ENCODE results near the gene CDV3. TPM values are rescaled to one million over a fixed set of nuclear protein-coding genes. Genes with fewer than 3 reads are reported as not detected.
"Not testable (repeated sequence)": the region's sequence is repeated elsewhere in the genome, so short reads cannot be mapped to it uniquely, and the experiment has no call there.

The CDV3 gene, protein sequence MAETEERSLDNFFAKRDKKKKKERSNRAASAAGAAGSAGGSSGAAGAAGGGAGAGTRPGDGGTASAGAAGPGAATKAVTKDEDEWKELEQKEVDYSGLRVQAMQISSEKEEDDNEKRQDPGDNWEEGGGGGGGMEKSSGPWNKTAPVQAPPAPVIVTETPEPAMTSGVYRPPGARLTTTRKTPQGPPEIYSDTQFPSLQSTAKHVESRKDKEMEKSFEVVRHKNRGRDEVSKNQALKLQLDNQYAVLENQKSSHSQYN
- polyA plus RNA-seq (2012; ENCODE audit: missing spikeins): 133 TPM

DNA sequence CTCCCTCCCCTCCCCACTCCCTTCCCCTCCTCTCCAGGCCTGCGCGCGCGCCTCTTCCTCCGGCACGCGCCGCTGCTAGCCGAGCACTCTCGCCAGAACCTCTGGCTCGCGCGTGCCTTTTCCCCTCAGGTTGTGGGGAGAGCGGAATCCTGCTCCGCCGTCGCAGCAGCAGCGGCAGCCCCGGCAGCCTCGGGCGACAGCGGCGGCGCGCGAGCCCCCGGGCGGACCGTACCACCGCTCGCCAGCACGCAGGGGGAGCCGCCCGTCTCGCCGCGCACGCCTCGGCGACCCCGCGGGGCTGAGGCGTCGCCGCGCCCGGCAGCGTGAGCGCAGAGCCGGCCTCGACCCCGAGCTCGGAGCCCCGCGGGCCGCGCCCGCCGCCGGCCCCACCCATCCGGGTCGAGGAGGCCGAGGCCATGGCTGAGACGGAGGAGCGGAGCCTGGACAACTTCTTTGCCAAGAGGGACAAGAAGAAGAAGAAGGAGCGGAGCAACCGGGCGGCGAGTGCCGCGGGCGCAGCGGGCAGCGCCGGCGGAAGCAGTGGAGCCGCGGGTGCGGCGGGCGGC, at the start of gene CDV3:
CDV3 (plus strand) TSS at position 58 of the 566 bp plus-strand sequence; CDS start at position 417, 359 bp downstream.
- no peak for DNase-seq (ENCODE audit: insufficient read length)
- TF ChIP-seq POLR2AphosphoS5 (IDR thresholded peaks at IDR 0.05; ENCODE audit: low read depth, low read length): no peak
- TF ChIP-seq TAF1 (IDR thresholded peaks at IDR 0.05; ENCODE audit: borderline replicate concordance, low read depth, low read length): peak; percentile 52; the same call in 1 of the 2 replicates
- TF ChIP-seq POLR2A (IDR thresholded peaks at IDR 0.05; ENCODE audit: low read depth, low read length): peak; percentile 52; the same call in 1 of the 2 replicates
- no peak for FAIRE-seq

GRCh38 chr3:133523758-133524157, 49.7 kb upstream of the CDV3 start:
- DNase-seq (ENCODE audit: insufficient read length): not testable (repeated sequence)
- peak; percentile 82 for FAIRE-seq

- no peak for FAIRE-seq
- no peak for TF ChIP-seq POLR2A (IDR thresholded peaks at IDR 0.05; ENCODE audit: low read depth, low read length)
- no peak for TF ChIP-seq POLR2AphosphoS5 (IDR thresholded peaks at IDR 0.05; ENCODE audit: low read depth, low read length)
- no peak for TF ChIP-seq TAF1 (IDR thresholded peaks at IDR 0.05; ENCODE audit: borderline replicate concordance, low read depth, low read length)
- no peak for DNase-seq (ENCODE audit: insufficient read length)
These were observed 48.1 kb upstream of the CDV3 start for GRCh38 chr3:133525435-133525834.

DNA sequence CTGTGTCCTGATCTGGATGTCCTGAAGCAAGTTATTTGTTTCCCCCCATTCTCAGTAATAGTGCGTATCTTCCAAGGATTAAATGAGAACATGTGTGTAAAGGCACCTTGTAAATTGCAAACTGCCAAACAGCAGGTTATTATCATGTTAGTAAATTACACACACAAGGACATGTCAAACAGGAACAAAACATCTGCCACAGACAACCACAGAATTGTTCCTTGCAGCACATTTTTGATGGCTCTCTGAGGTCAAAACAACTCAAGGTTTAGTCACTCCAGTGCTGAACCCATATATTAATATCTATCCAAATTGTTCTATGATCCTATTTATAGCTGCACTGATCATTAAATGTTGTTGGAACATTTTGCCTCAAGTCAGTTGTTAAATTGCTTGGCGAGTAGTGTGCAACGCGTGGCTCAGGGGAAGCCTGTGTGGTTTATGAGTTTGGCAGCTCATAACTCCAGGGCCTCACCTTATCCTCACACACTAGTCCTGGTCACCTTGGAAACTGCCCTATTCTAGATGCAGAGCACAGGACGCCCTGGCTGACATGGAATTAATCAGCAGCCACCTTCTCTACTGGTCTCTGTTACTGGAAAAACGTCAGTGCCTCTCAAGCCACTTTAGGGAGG, 46.3 kb upstream of the CDV3 start:
- DNase-seq (ENCODE audit: insufficient read length) (no peak), FAIRE-seq (peak; percentile 42)
- no peak for TF ChIP-seq TAF1 (IDR thresholded peaks at IDR 0.05; ENCODE audit: borderline replicate concordance, low read depth, low read length)

DNA sequence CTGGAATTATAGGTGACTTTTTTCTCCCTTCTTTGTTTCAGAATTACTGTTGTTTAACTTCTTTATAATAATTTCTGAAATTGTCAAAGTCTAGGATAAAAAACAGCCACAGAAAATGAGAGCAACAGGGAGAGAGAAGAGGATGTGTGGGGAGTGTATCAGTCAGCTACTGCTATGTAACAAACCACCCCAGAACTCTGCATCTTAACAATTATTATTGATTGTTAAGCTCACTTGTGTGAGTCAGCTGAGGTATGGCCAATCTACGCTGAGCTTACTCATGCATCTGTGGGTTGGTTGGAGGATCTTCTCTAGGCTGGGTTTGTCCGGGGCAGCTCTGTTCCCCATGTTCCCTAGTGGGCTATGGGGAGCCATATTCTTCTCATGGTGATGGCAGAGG, 43.7 kb upstream of the CDV3 start:
- TF ChIP-seq POLR2A (IDR thresholded peaks at IDR 0.05; ENCODE audit: low read depth, low read length): no peak
- TF ChIP-seq POLR2AphosphoS5 (IDR thresholded peaks at IDR 0.05; ENCODE audit: low read depth, low read length): no peak
- no peak for TF ChIP-seq TAF1 (IDR thresholded peaks at IDR 0.05; ENCODE audit: borderline replicate concordance, low read depth, low read length)
- FAIRE-seq: no peak
- DNase-seq (ENCODE audit: insufficient read length): no peak

GRCh38 chr3:133531981-133532380, 41.5 kb upstream of the CDV3 start:
- FAIRE-seq: no peak
- DNase-seq (ENCODE audit: insufficient read length): no peak
- TF ChIP-seq POLR2AphosphoS5 (IDR thresholded peaks at IDR 0.05; ENCODE audit: low read depth, low read length) (no peak), TAF1 (IDR thresholded peaks at IDR 0.05; ENCODE audit: borderline replicate concordance, low read depth, low read length) (no peak), POLR2A (IDR thresholded peaks at IDR 0.05; ENCODE audit: low read depth, low read length) (no peak)

GRCh38 chr3:133532951-133533350, 40.5 kb upstream of the CDV3 start:
- FAIRE-seq (no peak), DNase-seq (ENCODE audit: insufficient read length) (no peak)
- no peak for TF ChIP-seq TAF1 (IDR thresholded peaks at IDR 0.05; ENCODE audit: borderline replicate concordance, low read depth, low read length)
- TF ChIP-seq POLR2AphosphoS5 (IDR thresholded peaks at IDR 0.05; ENCODE audit: low read depth, low read length): no peak
- TF ChIP-seq POLR2A (IDR thresholded peaks at IDR 0.05; ENCODE audit: low read depth, low read length): no peak

DNA sequence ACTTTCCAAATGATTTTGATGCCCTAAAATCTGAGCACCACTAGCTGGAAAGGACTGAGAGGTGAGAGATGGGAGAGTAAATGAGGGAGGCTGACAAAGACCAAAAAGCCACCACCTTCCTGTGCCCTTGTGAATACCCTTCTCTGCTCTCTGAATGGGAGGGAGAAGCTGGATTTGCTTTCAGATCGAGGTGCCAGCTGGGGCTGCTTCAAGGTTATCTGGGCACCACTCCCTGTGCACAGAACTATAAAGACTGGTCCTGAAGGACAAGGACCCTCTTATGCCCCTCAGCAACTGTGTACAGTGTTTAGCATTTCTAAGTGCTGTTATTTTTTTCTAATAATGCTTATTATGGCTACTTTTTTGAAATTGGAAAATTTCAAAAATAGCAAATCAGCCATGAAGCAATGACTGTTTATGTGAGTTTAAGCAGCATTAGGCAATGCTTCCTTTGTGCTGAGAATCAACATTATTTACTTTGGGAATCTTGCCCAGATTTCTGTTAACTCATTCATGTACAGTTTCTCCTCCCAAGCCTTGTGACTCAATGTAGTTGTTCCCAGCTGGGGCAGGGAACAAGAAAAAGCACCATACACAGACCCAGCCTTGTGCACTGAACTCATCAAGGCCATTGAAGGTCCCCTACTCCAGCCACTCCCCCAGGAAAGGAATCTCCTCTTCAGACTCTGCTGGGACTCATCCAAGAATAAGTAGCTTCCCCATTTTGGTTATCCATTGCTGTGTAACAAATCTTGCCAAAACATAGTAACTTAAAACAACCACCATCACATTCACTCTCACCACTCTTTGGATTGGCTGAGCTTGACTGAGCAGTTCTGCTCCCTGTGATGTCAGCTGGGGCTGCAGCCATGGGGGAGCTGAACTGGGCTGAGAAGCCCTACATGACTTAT, 37.3 kb upstream of the CDV3 start:
- DNase-seq (ENCODE audit: insufficient read length): no peak
- TF ChIP-seq POLR2AphosphoS5 (IDR thresholded peaks at IDR 0.05; ENCODE audit: low read depth, low read length): no peak
- no peak for TF ChIP-seq TAF1 (IDR thresholded peaks at IDR 0.05; ENCODE audit: borderline replicate concordance, low read depth, low read length)
- no peak for FAIRE-seq

- not testable (repeated sequence) for FAIRE-seq; DNase-seq (ENCODE audit: insufficient read length)
These were observed 36.4 kb upstream of the CDV3 start for GRCh38 chr3:133537131-133537530.

DNA sequence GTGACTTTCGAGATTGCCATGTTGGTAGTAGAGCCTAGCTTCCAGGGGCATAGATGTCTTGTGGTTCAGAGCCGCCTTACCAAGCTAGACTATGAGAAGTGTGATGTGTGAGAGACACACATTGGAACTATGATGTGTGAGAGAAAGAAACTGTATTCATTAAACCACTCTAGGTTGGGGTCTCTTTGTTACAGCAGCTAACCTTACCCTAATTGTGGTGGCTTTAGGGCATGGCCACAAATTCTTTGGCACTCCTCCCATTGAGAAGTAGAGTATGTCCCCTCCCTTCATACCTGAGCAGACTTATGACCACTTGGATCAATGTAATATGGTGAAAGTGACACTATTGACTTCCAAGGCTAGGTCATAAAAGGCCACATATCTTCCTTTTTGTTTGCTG, 35.3 kb upstream of the CDV3 start:
- no peak for TF ChIP-seq POLR2AphosphoS5 (IDR thresholded peaks at IDR 0.05; ENCODE audit: low read depth, low read length)
- TF ChIP-seq TAF1 (IDR thresholded peaks at IDR 0.05; ENCODE audit: borderline replicate concordance, low read depth, low read length): no peak
- TF ChIP-seq POLR2A (IDR thresholded peaks at IDR 0.05; ENCODE audit: low read depth, low read length): no peak
- FAIRE-seq (no peak), DNase-seq (ENCODE audit: insufficient read length) (no peak)

DNA sequence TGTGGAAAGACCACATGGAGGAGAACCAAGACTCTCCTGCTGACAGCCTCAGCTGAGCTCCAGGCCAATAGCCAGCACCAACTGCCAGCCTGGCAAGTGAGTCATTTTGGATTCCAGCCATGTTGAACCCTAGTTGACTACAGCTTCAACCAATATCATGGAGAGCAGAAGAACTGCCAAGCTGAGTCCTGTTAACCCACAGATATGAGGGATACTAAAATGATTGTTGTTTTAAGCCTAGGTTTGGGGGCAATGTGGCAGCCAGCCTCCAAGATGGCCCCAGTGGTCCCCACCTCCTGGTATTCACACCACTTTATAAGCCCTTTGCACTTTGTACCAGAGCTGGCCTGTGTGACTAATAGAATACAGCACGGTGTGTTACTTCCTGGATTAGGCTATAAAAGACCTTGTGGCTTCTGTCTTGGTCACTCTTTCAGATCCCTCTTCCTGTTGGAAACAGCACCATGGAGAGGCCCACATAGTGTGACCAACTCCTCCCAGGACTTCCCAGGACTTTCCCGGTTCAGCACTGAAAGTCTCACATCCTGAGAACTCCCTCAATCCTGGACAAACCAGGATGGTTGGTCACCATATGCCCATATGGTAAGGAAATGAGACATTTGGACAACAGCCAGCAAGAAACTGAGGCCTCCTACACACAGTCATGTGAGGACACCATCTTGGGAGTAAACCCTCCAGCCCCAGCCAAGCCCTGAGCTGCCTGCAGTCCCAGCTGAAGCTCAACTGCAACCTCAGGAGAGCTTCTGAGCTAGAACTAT, 32.4 kb upstream of the CDV3 start:
- DNase-seq (ENCODE audit: insufficient read length) (no peak), FAIRE-seq (peak; percentile 87)
- TF ChIP-seq TAF1 (IDR thresholded peaks at IDR 0.05; ENCODE audit: borderline replicate concordance, low read depth, low read length) (no peak), POLR2A (IDR thresholded peaks at IDR 0.05; ENCODE audit: low read depth, low read length) (no peak), POLR2AphosphoS5 (IDR thresholded peaks at IDR 0.05; ENCODE audit: low read depth, low read length) (no peak)

Measured in GM12892 (cell line).